Testis (tissue), 3 donors: ENCODE results near the gene SPATA7. TPM values are rescaled to one million over a fixed set of nuclear protein-coding genes. Genes with fewer than 3 reads are reported as not detected.

Experiments
- DNase-seq: peaks from one replicate; pipeline ENCODE4 v3.0.0-alpha.2; 2019
- H3K27ac ChIP-seq, 2 donors: fragments of 200-600 bp; sonication (generic); one replicate each; pipeline ENCODE4 v1.5.1; 2019
- H3K27me3 ChIP-seq: fragments of 200-600 bp; sonication (generic); one replicate; pipeline ENCODE4 v1.5.1; 2019
- H3K36me3 ChIP-seq: fragments of 200-600 bp; sonication (generic); one replicate; pipeline ENCODE4 v1.5.1; 2017; ENCODE audit warnings: low read depth; ENCODE audit errors: missing control alignments
- H3K4me1 ChIP-seq: fragments of 200-600 bp; sonication (generic); one replicate; pipeline ENCODE4 v1.5.1; 2019
- H3K4me3 ChIP-seq, 2 donors: fragments of 200-600 bp; sonication (generic); one replicate each; pipeline ENCODE4 v1.5.1; 2017 to 2019
- H3K9me3 ChIP-seq: fragments of 200-600 bp; sonication (generic); one replicate; pipeline ENCODE4 v1.5.1; 2017
- CTCF ChIP-seq, 3 experiments: fragments of 450-650 bp in 2 of 3; fragments of 200-600 bp in 1 of 3; sonication (generic) in 1 of 3; IDR thresholded peaks; one replicate each; pipeline ENCODE4 v1.5.1; 2016 to 2019; ENCODE audit warnings: antibody characterized with exemption in 3 of 3, mild to moderate bottlenecking in 2 of 3, moderate library complexity in 1 of 3
- POLR2A ChIP-seq: fragments of 450-650 bp; IDR thresholded peaks from one replicate; pipeline ENCODE4 v1.6.1; 2017; ENCODE audit warnings: antibody characterized with exemption, mild to moderate bottlenecking, moderate library complexity
- WGBS, 2 donors: methylation state at CpG; one replicate each; pipeline ENCODE4 v1.1.5; 2018; 5-methylcytosine and 5-hydroxymethylcytosine counted together
- intact Hi-C: fragments of 100-400 bp; cut with DNase I; formaldehyde crosslinking; loops from one replicate; pipeline ENCODE4 v1.15.1; 2023; ENCODE audit warnings: low total_unique reads
- polyA plus RNA-seq: library from polyadenylated mRNA; stranded (reverse); fragments of 350-450 nt; fragmentation: Illumina TruSeq; extraction: RNeasy Lipid Tissue Mini Kit (QIAGEN cat#74804); gene quantifications from one replicate; pipeline ENCODE4 v1.2.3, GENCODE V29; 2014; ENCODE audit warnings: low read depth, low replicate concordance; ENCODE audit not compliant: insufficient read depth
- total RNA-seq, 2 donors: library from RNA; depleted of rRNA; stranded (reverse); fragments of >200 nt; gene quantifications; one replicate each; pipeline ENCODE4 v1.2.3, GENCODE V29; 2016

SPATA7 gene
- total and polyA plus RNA-seq, 3 donors from 2014 or later = 54.8 to 113 (median 87.3) TPM

DNA sequence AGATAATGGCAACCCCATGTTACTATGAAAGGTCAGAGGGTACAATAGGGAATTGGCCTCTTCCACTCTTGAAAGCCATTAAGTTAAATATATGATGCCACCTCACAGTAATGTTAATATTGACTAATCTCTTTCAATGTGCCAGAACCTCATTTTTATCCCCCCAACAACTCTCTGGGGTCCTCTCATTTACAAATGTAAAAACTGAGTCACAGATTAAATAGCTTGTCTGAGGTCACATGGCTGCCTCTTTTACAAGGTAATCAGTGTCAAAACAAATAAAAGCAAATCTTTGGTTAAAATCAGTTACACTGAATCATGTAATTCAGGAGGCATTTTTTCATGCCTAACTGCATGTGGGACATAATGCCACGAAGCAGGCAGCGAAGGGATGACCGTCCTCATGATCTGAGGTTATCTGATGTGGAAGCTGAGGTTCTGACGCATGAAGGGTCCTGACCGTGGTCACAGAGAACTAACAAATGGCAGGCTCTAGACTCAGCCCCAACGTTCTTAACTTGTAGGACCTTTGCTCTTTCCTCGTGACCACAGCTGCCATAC, 90.8 kb downstream of the SPATA7 start:
- no peak overlapping the region for H3K4me3 ChIP-seq
- H3K9me3 ChIP-seq = no peaks in the 10 kb centered on the region
- intact Hi-C loops = no loop called here
- H3K36me3 ChIP-seq = peaks cover 5% of the 10 kb centered on the region
- no peaks in the 10 kb centered on the region for H3K27me3 ChIP-seq
- peaks cover 6% of the 10 kb centered on the region for H3K4me1 ChIP-seq
- 90% methylated on average over 7 of the region's 7 CpGs for WGBS, 2 donors
- DNase-seq = no peak
- TF ChIP-seq CTCF (IDR thresholded peaks at IDR 0.05) (no peak), POLR2A (no peak)
- H3K27ac ChIP-seq = peak overlapping the region in 1 of 2 donors; percentile 28

GRCh38 chr14:88476825-88477224, 91.4 kb downstream of the SPATA7 start:
- Histone ChIP-seq H3K27me3 (no peaks in the 10 kb centered on the region), H3K4me3 (no peak overlapping the region), H3K27ac (peak overlapping the region in 1 of 2 donors; percentile 28), H3K36me3 (peaks cover 5% of the 10 kb centered on the region), H3K4me1 (peaks cover 6% of the 10 kb centered on the region), H3K9me3 (no peaks in the 10 kb centered on the region)
- no peak for DNase-seq
- intact Hi-C loops = no loop called here
- 81 to 85% methylated on average over 2 of the region's 2 CpGs for WGBS, 2 donors
- no peak for TF ChIP-seq POLR2A
- TF ChIP-seq CTCF (IDR thresholded peaks at IDR 0.05) = no peak

DNA sequence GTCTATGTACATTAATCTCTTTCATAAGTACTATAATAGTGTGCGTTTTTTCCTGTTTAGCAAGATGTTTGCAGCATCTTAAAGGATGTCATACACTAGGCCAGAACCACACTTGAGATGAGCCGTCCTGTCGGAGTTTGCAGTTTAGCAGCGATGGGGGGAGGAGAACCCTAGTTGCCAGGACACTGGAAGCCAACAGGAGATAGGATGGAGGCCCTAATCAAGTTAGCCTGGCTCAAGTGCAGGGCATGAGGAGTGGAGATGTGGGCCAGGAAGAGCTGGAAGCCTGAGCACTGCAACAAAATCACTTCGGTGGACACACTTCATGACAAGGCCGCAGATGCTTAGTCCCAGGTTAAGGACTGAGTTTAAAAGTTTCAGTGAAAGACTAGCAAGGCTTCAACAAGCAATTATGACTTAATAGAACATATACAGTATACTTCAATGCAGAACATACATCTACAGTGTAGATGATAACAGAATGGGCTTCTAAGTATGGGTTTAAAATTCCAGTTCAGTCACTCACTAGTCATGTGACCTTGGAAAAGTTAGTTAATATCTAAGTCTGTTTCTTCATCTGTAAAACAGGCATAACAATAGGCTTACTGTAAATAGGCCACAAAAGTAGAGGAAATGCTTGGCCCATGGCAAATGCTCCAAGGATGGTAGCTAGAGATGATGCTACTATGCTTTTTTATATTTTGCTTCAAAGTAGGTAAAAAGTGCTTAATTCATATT, 92.2 kb downstream of the SPATA7 start:
- peaks cover 5% of the 10 kb centered on the region for H3K36me3 ChIP-seq
- DNase-seq = no peak
- no peaks in the 10 kb centered on the region for H3K27me3 ChIP-seq
- H3K9me3 ChIP-seq = no peaks in the 10 kb centered on the region
- WGBS, 2 donors = 68 to 72% methylated on average over 6 of the region's 6 CpGs
- no peak for TF ChIP-seq POLR2A
- TF ChIP-seq CTCF (IDR thresholded peaks at IDR 0.05) = no peak
- H3K4me3 ChIP-seq = no peak overlapping the region
- no peak overlapping the region for H3K27ac ChIP-seq
- intact Hi-C loops = no loop called here
- peaks cover 9% of the 10 kb centered on the region for H3K4me1 ChIP-seq

- Histone ChIP-seq H3K4me1 (peaks cover 9% of the 10 kb centered on the region), H3K27me3 (no peaks in the 10 kb centered on the region), H3K27ac (no peak overlapping the region), H3K9me3 (no peaks in the 10 kb centered on the region), H3K36me3 (peaks cover 5% of the 10 kb centered on the region), H3K4me3 (peak overlapping the region; percentile 6 to 50)
- intact Hi-C loops = no loop called here
- no peak for TF ChIP-seq POLR2A
- no peak for TF ChIP-seq CTCF (IDR thresholded peaks at IDR 0.05)
- 86 to 97% methylated on average over 14 to 33 of the region's 36 CpGs for WGBS, 2 donors
- DNase-seq = no peak
Measured at GRCh38 chr14:88478931-88479330, 93.5 kb downstream of the SPATA7 start.

DNA sequence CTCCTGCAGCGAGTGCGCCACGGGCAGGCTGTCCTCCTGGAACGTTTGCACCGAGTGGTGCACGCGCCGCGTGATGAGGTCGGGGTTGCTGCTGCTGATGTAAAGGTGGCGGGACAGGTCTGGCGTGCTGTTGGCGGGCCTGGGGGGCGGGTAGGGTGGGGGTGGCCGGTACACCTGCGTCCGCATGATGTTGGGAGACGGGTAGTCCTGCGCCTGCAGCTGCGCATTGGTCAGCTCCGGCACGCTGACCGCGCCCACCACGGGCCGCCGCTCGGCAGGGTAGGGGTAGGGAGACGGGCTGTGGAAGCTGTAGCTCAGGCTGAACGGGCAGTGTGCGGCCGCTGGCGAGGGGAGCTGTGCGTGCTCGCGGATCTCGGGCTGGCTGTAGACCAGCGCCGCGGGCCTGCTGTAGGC, 94.1 kb downstream of the SPATA7 start:
- H3K36me3 ChIP-seq = peaks cover 5% of the 10 kb centered on the region

More for the DNA sequence above, 94.1 kb downstream of the SPATA7 start:
- Histone ChIP-seq H3K4me1 (peaks cover 9% of the 10 kb centered on the region), H3K4me3 (peak overlapping the region; percentile 6 to 50), H3K27me3 (no peaks in the 10 kb centered on the region), H3K9me3 (no peaks in the 10 kb centered on the region), H3K27ac (no peak overlapping the region)
- intact Hi-C loops = no loop called here
- peak; percentile 34 for DNase-seq
- 63% methylated on average over 22 of the region's 40 CpGs; no CpG with 5 or more reads in 1 of the 2 donors for WGBS, 2 donors
- TF ChIP-seq CTCF (IDR thresholded peaks at IDR 0.05) = no peak
- TF ChIP-seq POLR2A = no peak
